Measurements from ENCODE around the gene PCDHB8.
"Not testable (repeated sequence)": the region's sequence is repeated elsewhere in the genome, so short reads cannot be mapped to it uniquely, and the experiment has no call there.

Gene PCDHB8

GRCh38 chr5:141177577-141178191, at the start of gene PCDHB8:
TSS of gene PCDHB8 (plus strand) at chr5:141177790. CDS start at chr5:141178035, 245 bp downstream.
- not testable (repeated sequence) for TF ChIP-seq TCF12 (IDR thresholded peaks at IDR 0.05; ENCODE audit: low read depth); FOXM1 (IDR thresholded peaks at IDR 0.05; ENCODE audit: borderline replicate concordance, low read depth); MAX (IDR thresholded peaks at IDR 0.05)

GRCh38 chr5:141135030-141135717, 42.4 kb upstream of the PCDHB8 start, which contains the start of gene PCDHB5:
TSS of gene PCDHB5 (plus strand) at chr5:141135206. CDS start at chr5:141135435, 229 bp downstream.
- TF ChIP-seq YY1 (IDR thresholded peaks at IDR 0.05; ENCODE audit: low read depth): no peak
- peak; percentile 25; the same call in 1 of the 2 replicates for TF ChIP-seq RAD21 (IDR thresholded peaks at IDR 0.05; ENCODE audit: low read depth)

- TF ChIP-seq TEAD4 (IDR thresholded peaks at IDR 0.05) (no peak), MAX (IDR thresholded peaks at IDR 0.05) (no peak), CREB1 (IDR thresholded peaks at IDR 0.05; ENCODE audit: low read depth) (no peak), YY1 (IDR thresholded peaks at IDR 0.05; ENCODE audit: low read depth) (no peak), EP300 (IDR thresholded peaks at IDR 0.05; ENCODE audit: borderline replicate concordance) (no peak), EGR1 (IDR thresholded peaks at IDR 0.05) (no peak), FOXM1 (IDR thresholded peaks at IDR 0.05; ENCODE audit: borderline replicate concordance, low read depth) (no peak), RAD21 (IDR thresholded peaks at IDR 0.05; ENCODE audit: low read depth) (no peak), TCF12 (IDR thresholded peaks at IDR 0.05; ENCODE audit: low read depth) (no peak), CEBPB (IDR thresholded peaks at IDR 0.05) (no peak), ZBTB7A (IDR thresholded peaks at IDR 0.05; ENCODE audit: low read depth) (no peak)
Observed at GRCh38 chr5:141135718-141136266, 41.8 kb upstream of the PCDHB8 start.

GRCh38 chr5:141149812-141150211, 27.8 kb upstream of the PCDHB8 start, which contains the start of gene PCDHB6:
TSS of gene PCDHB6 (plus strand) at chr5:141150057. CDS start at chr5:141150258, 201 bp downstream.
- TF ChIP-seq RAD21 (IDR thresholded peaks at IDR 0.05; ENCODE audit: low read depth): peak; percentile 17; the same call in 1 of the 2 replicates
- TF ChIP-seq FOXM1 (IDR thresholded peaks at IDR 0.05; ENCODE audit: borderline replicate concordance, low read depth): no peak

- no peak for TF ChIP-seq EP300 (IDR thresholded peaks at IDR 0.05; ENCODE audit: borderline replicate concordance)
- no peak for TF ChIP-seq RAD21 (IDR thresholded peaks at IDR 0.05; ENCODE audit: low read depth)
- TF ChIP-seq YY1 (IDR thresholded peaks at IDR 0.05; ENCODE audit: low read depth): no peak
- TF ChIP-seq TCF12 (IDR thresholded peaks at IDR 0.05; ENCODE audit: low read depth): no peak
- TF ChIP-seq CEBPB (IDR thresholded peaks at IDR 0.05): no peak
- no peak for TF ChIP-seq TEAD4 (IDR thresholded peaks at IDR 0.05)
- no peak for TF ChIP-seq USF1 (IDR thresholded peaks at IDR 0.05)
- TF ChIP-seq MAX (IDR thresholded peaks at IDR 0.05): no peak
- TF ChIP-seq TAF1 (IDR thresholded peaks at IDR 0.05; ENCODE audit: low read depth): no peak
- TF ChIP-seq EGR1 (IDR thresholded peaks at IDR 0.05): no peak
- no peak for TF ChIP-seq FOXM1 (IDR thresholded peaks at IDR 0.05; ENCODE audit: borderline replicate concordance, low read depth)
- TF ChIP-seq REST (IDR thresholded peaks at IDR 0.05; ENCODE audit: low read depth): no peak
- TF ChIP-seq NFIC (IDR thresholded peaks at IDR 0.05): no peak
- TF ChIP-seq CREB1 (IDR thresholded peaks at IDR 0.05; ENCODE audit: low read depth): no peak
- TF ChIP-seq ZBTB7A (IDR thresholded peaks at IDR 0.05; ENCODE audit: low read depth): no peak
Observed at GRCh38 chr5:141150224-141150992, 27.2 kb upstream of the PCDHB8 start.

GRCh38 chr5:141150993-141151325, 26.6 kb upstream of the PCDHB8 start:
- TF ChIP-seq NFIC (IDR thresholded peaks at IDR 0.05) (no peak), TAF1 (IDR thresholded peaks at IDR 0.05; ENCODE audit: low read depth) (no peak), TCF12 (IDR thresholded peaks at IDR 0.05; ENCODE audit: low read depth) (no peak), TEAD4 (IDR thresholded peaks at IDR 0.05) (no peak), USF1 (IDR thresholded peaks at IDR 0.05) (no peak), ZBTB7A (IDR thresholded peaks at IDR 0.05; ENCODE audit: low read depth) (no peak), CREB1 (IDR thresholded peaks at IDR 0.05; ENCODE audit: low read depth) (no peak), YY1 (IDR thresholded peaks at IDR 0.05; ENCODE audit: low read depth) (no peak), FOXM1 (IDR thresholded peaks at IDR 0.05; ENCODE audit: borderline replicate concordance, low read depth) (no peak), MAX (IDR thresholded peaks at IDR 0.05) (no peak), RAD21 (IDR thresholded peaks at IDR 0.05; ENCODE audit: low read depth) (no peak)
